Large intestine (tissue), 3 donors: ENCODE measurements around the gene PACSIN2. TPM values are rescaled to one million over a fixed set of nuclear protein-coding genes. Genes with fewer than 3 reads are reported as not detected.

Experiments
- DNase-seq, 2 donors: peaks; one replicate each; pipeline versions ENCODE4 v3.0.0 to v3.0.0-alpha.2; 2013
- H3K27ac ChIP-seq: one replicate; pipeline ENCODE4 v1.5.1; 2013; ENCODE audit warnings: low read length
- H3K27me3 ChIP-seq: 2 replicates; pipeline ENCODE4 v1.6.1; 2013; ENCODE audit warnings: low read length; ENCODE audit not compliant: control insufficient read depth, insufficient read depth
- H3K36me3 ChIP-seq: 2 replicates; pipeline ENCODE4 v1.6.1; 2013; ENCODE audit warnings: low read length; ENCODE audit not compliant: control insufficient read depth, insufficient read depth
- H3K4me1 ChIP-seq: one replicate; pipeline ENCODE4 v1.6.1; 2013; ENCODE audit warnings: low read length; ENCODE audit not compliant: control insufficient read depth, insufficient read depth
- H3K4me3 ChIP-seq: one replicate; pipeline ENCODE4 v1.5.1; 2013; ENCODE audit warnings: low read length
- H3K9me3 ChIP-seq: one replicate; pipeline ENCODE4 v1.6.1; 2013; ENCODE audit warnings: mild to moderate bottlenecking, low read depth, low read length, moderate library complexity; ENCODE audit not compliant: control insufficient read depth
- WGBS: methylation state at CpG from one replicate; pipeline ENCODE4 v1.1.5; 2013; ENCODE audit warnings: low lambda C conversion rate; ENCODE audit not compliant: insufficient coverage; 5-methylcytosine and 5-hydroxymethylcytosine counted together
- polyA plus RNA-seq: library from polyadenylated mRNA; unstranded; fragments of 120-200 nt; gene quantifications from one replicate; pipeline ENCODE4 v1.2.1, GENCODE V29; 2013

The PACSIN2 gene
- polyA plus RNA-seq, 1 donor = 51.5 TPM

- H3K27ac ChIP-seq = no peak overlapping the region
- H3K4me1 ChIP-seq = no peaks in the 10 kb centered on the region
Measured at GRCh38 chr22:42895087-42895486, 119.9 kb downstream of the PACSIN2 start.

GRCh38 chr22:42893371-42894150 lies 121.4 kb downstream of the PACSIN2 start:
- Histone ChIP-seq H3K27me3 (no peaks in the 10 kb centered on the region), H3K27ac (no peak overlapping the region), H3K9me3 (no peaks in the 10 kb centered on the region), H3K4me1 (peaks cover 2% of the 10 kb centered on the region), H3K36me3 (peaks cover 38% of the 10 kb centered on the region), H3K4me3 (no peak overlapping the region)
- no peak for DNase-seq
- WGBS = no CpG with 5 or more reads among the region's 25 CpGs

More at GRCh38 chr22:42895087-42895486, 119.9 kb downstream of the PACSIN2 start:
- Histone ChIP-seq H3K4me3 (no peak overlapping the region), H3K36me3 (peaks cover 38% of the 10 kb centered on the region), H3K9me3 (no peaks in the 10 kb centered on the region), H3K27me3 (no peaks in the 10 kb centered on the region)
- DNase-seq = no peak
- no CpG with 5 or more reads among the region's 7 CpGs for WGBS

GRCh38 chr22:42892571-42893316 lies 122.2 kb downstream of the PACSIN2 start:
- Histone ChIP-seq H3K4me1 (peaks cover 10% of the 10 kb centered on the region), H3K9me3 (no peaks in the 10 kb centered on the region), H3K27ac (no peak overlapping the region), H3K36me3 (peaks cover 43% of the 10 kb centered on the region), H3K27me3 (no peaks in the 10 kb centered on the region), H3K4me3 (no peak overlapping the region)
- DNase-seq = no peak
- WGBS = no CpG with 5 or more reads among the region's 10 CpGs

- WGBS = no CpG with 5 or more reads among the region's 9 CpGs
- no peak overlapping the region for H3K4me3 ChIP-seq
- no peak overlapping the region for H3K27ac ChIP-seq
- peaks cover 14% of the 10 kb centered on the region for H3K4me1 ChIP-seq
- no peaks in the 10 kb centered on the region for H3K9me3 ChIP-seq
- no peaks in the 10 kb centered on the region for H3K27me3 ChIP-seq
- peaks cover 43% of the 10 kb centered on the region for H3K36me3 ChIP-seq
- DNase-seq = no peak
Measured at GRCh38 chr22:42892156-42892555, 122.8 kb downstream of the PACSIN2 start.

- no peak for DNase-seq
- no CpG with 5 or more reads among the region's 3 CpGs for WGBS
- Histone ChIP-seq H3K27ac (no peak overlapping the region), H3K36me3 (peaks cover 46% of the 10 kb centered on the region), H3K4me1 (peaks cover 19% of the 10 kb centered on the region), H3K4me3 (no peak overlapping the region), H3K27me3 (no peaks in the 10 kb centered on the region), H3K9me3 (no peaks in the 10 kb centered on the region)
Measured at GRCh38 chr22:42891696-42892095, 123.3 kb downstream of the PACSIN2 start.

- no peaks in the 10 kb centered on the region for H3K27me3 ChIP-seq
- no peaks in the 10 kb centered on the region for H3K9me3 ChIP-seq
- WGBS = no CpG with 5 or more reads among the region's 13 CpGs
- no peak overlapping the region for H3K27ac ChIP-seq
- no peak for DNase-seq
- peaks cover 23% of the 10 kb centered on the region for H3K4me1 ChIP-seq
- peaks cover 53% of the 10 kb centered on the region for H3K36me3 ChIP-seq
- no peak overlapping the region for H3K4me3 ChIP-seq
Measured at GRCh38 chr22:42891008-42891407, 123.9 kb downstream of the PACSIN2 start.

GRCh38 chr22:42889304-42889703 lies 125.6 kb downstream of the PACSIN2 start:
- Histone ChIP-seq H3K27me3 (no peaks in the 10 kb centered on the region), H3K4me3 (no peak overlapping the region), H3K27ac (no peak overlapping the region), H3K9me3 (no peaks in the 10 kb centered on the region), H3K36me3 (peaks cover 70% of the 10 kb centered on the region), H3K4me1 (peaks cover 23% of the 10 kb centered on the region)
- no CpG with 5 or more reads among the region's 4 CpGs for WGBS
- DNase-seq = peak in 1 of 2 donors; percentile 29

GRCh38 chr22:42887523-42888507 lies 127.1 kb downstream of the PACSIN2 start:
- DNase-seq = peak; percentile 89 to 96
- WGBS = no CpG with 5 or more reads among the region's 14 CpGs
- peaks cover 77% of the 10 kb centered on the region for H3K36me3 ChIP-seq
- H3K4me3 ChIP-seq = no peak overlapping the region
- peak overlapping the region; percentile 90 for H3K27ac ChIP-seq
- H3K27me3 ChIP-seq = no peaks in the 10 kb centered on the region
- no peaks in the 10 kb centered on the region for H3K9me3 ChIP-seq
- H3K4me1 ChIP-seq = peaks cover 23% of the 10 kb centered on the region

- peak in 1 of 2 donors; percentile 55 for DNase-seq
- H3K4me1 ChIP-seq = peaks cover 23% of the 10 kb centered on the region
- H3K4me3 ChIP-seq = no peak overlapping the region
- peaks cover 77% of the 10 kb centered on the region for H3K36me3 ChIP-seq
- H3K9me3 ChIP-seq = no peaks in the 10 kb centered on the region
- no peaks in the 10 kb centered on the region for H3K27me3 ChIP-seq
- H3K27ac ChIP-seq = peak overlapping the region; percentile 90
- no CpG with 5 or more reads among the region's 7 CpGs for WGBS
Measured at GRCh38 chr22:42887120-42887519, 127.8 kb downstream of the PACSIN2 start.

GRCh38 chr22:42885446-42885845 lies 129.5 kb downstream of the PACSIN2 start:
- peaks cover 23% of the 10 kb centered on the region for H3K4me1 ChIP-seq
- H3K27me3 ChIP-seq = no peaks in the 10 kb centered on the region
- H3K9me3 ChIP-seq = no peaks in the 10 kb centered on the region
- H3K4me3 ChIP-seq = no peak overlapping the region
- DNase-seq = no peak
- no CpG with 5 or more reads among the region's 9 CpGs for WGBS
- no peak overlapping the region for H3K27ac ChIP-seq
- H3K36me3 ChIP-seq = peaks cover 79% of the 10 kb centered on the region
